Tibial nerve (tissue), 4 donors: ENCODE measurements around the gene GP9. TPM values are rescaled to one million over a fixed set of nuclear protein-coding genes. Genes with fewer than 3 reads are reported as not detected.
"Not testable (repeated sequence)": the region's sequence is repeated elsewhere in the genome, so short reads cannot be mapped to it uniquely, and the experiment has no call there.

Source experiments
- DNase-seq, 2 donors: peaks; one replicate each; pipeline ENCODE4 v3.0.0-alpha.2; 2019; ENCODE audit warnings: low spot score in 2 of 2
- H3K27ac ChIP-seq, 4 donors: fragments of 200-600 bp; sonication (generic) in 3 of 4; one replicate each; pipeline ENCODE4 v1.5.1; 2017 to 2019; ENCODE audit warnings: mild to moderate bottlenecking in 1 of 4
- H3K27me3 ChIP-seq, 2 donors: fragments of 200-600 bp; sonication (generic) in 1 of 2; one replicate each; pipeline versions ENCODE4 v1.5.1 to v1.6.0; 2017 to 2019
- H3K36me3 ChIP-seq, 3 donors: fragments of 200-600 bp; sonication (generic); one replicate each; pipeline ENCODE4 v1.5.1; 2018 to 2019
- H3K4me1 ChIP-seq, 4 donors: fragments of 200-600 bp; sonication (generic) in 3 of 4; one replicate each; pipeline ENCODE4 v1.5.1; 2017 to 2019
- H3K4me3 ChIP-seq, 4 donors: fragments of 200-600 bp; sonication (generic) in 3 of 4; one replicate each; pipeline ENCODE4 v1.5.1; 2017 to 2019; ENCODE audit warnings: mild to moderate bottlenecking in 1 of 4, moderate library complexity in 1 of 4
- H3K9me3 ChIP-seq, 4 donors: fragments of 200-600 bp; sonication (generic) in 3 of 4; one replicate each; pipeline ENCODE4 v1.5.1; 2017 to 2019
- CTCF ChIP-seq, 5 experiments: fragments of 200-600 bp in 3 of 5; fragments of 450-650 bp in 2 of 5; sonication (generic) in 3 of 5; IDR thresholded peaks; one replicate each; pipeline ENCODE4 v1.5.1; 2016 to 2019; ENCODE audit warnings: antibody characterized with exemption in 5 of 5, mild to moderate bottlenecking in 3 of 5, moderate library complexity in 2 of 5
- EP300 ChIP-seq, 2 donors: sonication (generic); formaldehyde crosslinking; IDR thresholded peaks; one replicate each; pipeline ENCODE4 v1.6.1; 2017; ENCODE audit warnings: antibody characterized with exemption in 2 of 2, mild to moderate bottlenecking in 1 of 2
- POLR2A ChIP-seq, 2 donors: fragments of 450-650 bp; IDR thresholded peaks; one replicate each; pipeline ENCODE4 v1.6.1; 2017; ENCODE audit warnings: antibody characterized with exemption in 2 of 2, mild to moderate bottlenecking in 2 of 2, moderate library complexity in 2 of 2
- WGBS, 2 donors: methylation state at CpG; one replicate each; pipeline ENCODE4 v1.1.5; 2018; 5-methylcytosine and 5-hydroxymethylcytosine counted together
- total RNA-seq, 4 donors: library from RNA; depleted of rRNA; stranded (reverse); fragments of >200 nt; gene quantifications; one replicate each; pipeline ENCODE4 v1.1.0, GENCODE V29; 2016

The GP9 gene
- total RNA-seq, 4 donors from 2014 or later, result not detected

- Histone ChIP-seq H3K9me3 (no peaks in the 10 kb centered on the region), H3K36me3 (no peaks in the 10 kb centered on the region), H3K4me3 (peak overlapping the region in 3 of 4 donors; percentile 28 to 46 (median 31)), H3K27ac (no peak overlapping the region), H3K27me3 (no peaks in the 10 kb centered on the region), H3K4me1 (peaks cover 0 to 11% (median 4%) of the 10 kb centered on the region in 4 donors)
- TF ChIP-seq CTCF (IDR thresholded peaks at IDR 0.05) (no peak), POLR2A (IDR thresholded peaks at IDR 0.05) (no peak), EP300 (IDR thresholded peaks at IDR 0.05) (no peak)
- 9 to 21% methylated on average over 33 to 36 of the region's 44 CpGs for WGBS, 2 donors
- no peak for DNase-seq
Observed at GRCh38 chr3:129068291-129068886, 7.8 kb downstream of the GP9 start.

- not testable (repeated sequence) for H3K27me3 ChIP-seq, H3K27ac ChIP-seq, H3K4me3 ChIP-seq, H3K36me3 ChIP-seq, H3K9me3 ChIP-seq, DNase-seq
- H3K4me1 ChIP-seq, result peaks cover 0 to 11% (median 4%) of the 10 kb centered on the region in 4 donors
- WGBS, 2 donors, result 85 to 91% methylated on average over 13 of the region's 13 CpGs
Observed at GRCh38 chr3:129069313-129070085, 8.9 kb downstream of the GP9 start.

- WGBS, 2 donors, result 78 to 86% methylated on average over 8 of the region's 8 CpGs
- Histone ChIP-seq H3K27me3 (no peaks in the 10 kb centered on the region), H3K27ac (no peak overlapping the region), H3K36me3 (no peaks in the 10 kb centered on the region), H3K9me3 (no peaks in the 10 kb centered on the region), H3K4me1 (peaks cover 0 to 11% (median 4%) of the 10 kb centered on the region in 4 donors), H3K4me3 (no peak overlapping the region)
- TF ChIP-seq CTCF (IDR thresholded peaks at IDR 0.05), result no peak
- no peak for TF ChIP-seq EP300 (IDR thresholded peaks at IDR 0.05)
- no peak for TF ChIP-seq POLR2A (IDR thresholded peaks at IDR 0.05)
- DNase-seq, result no peak
Observed at GRCh38 chr3:129070086-129070885, 9.7 kb downstream of the GP9 start.

- no peaks in the 10 kb centered on the region for H3K27me3 ChIP-seq
- WGBS, 2 donors, result 69 to 75% methylated on average over 7 of the region's 7 CpGs
- DNase-seq, result no peak
- no peak overlapping the region for H3K27ac ChIP-seq
- TF ChIP-seq POLR2A (IDR thresholded peaks at IDR 0.05) (no peak), CTCF (IDR thresholded peaks at IDR 0.05) (no peak), EP300 (IDR thresholded peaks at IDR 0.05) (no peak)
- no peaks in the 10 kb centered on the region for H3K9me3 ChIP-seq
- no peaks in the 10 kb centered on the region for H3K36me3 ChIP-seq
- H3K4me1 ChIP-seq, result no peaks in the 10 kb centered on the region
- H3K4me3 ChIP-seq, result no peak overlapping the region
Observed at GRCh38 chr3:129077222-129077621, 16.6 kb downstream of the GP9 start.

- Histone ChIP-seq H3K27me3 (no peaks in the 10 kb centered on the region), H3K36me3 (no peaks in the 10 kb centered on the region), H3K4me3 (no peak overlapping the region), H3K9me3 (no peaks in the 10 kb centered on the region), H3K4me1 (no peaks in the 10 kb centered on the region), H3K27ac (no peak overlapping the region)
- 81 to 85% methylated on average over 8 of the region's 8 CpGs for WGBS, 2 donors
- DNase-seq, result no peak
- TF ChIP-seq CTCF (IDR thresholded peaks at IDR 0.05) (no peak), POLR2A (IDR thresholded peaks at IDR 0.05) (no peak), EP300 (IDR thresholded peaks at IDR 0.05) (no peak)
Observed at GRCh38 chr3:129078510-129078909, 17.9 kb downstream of the GP9 start.
